ENCODE measurements around the gene TREML4. TPM values are rescaled to one million over a fixed set of nuclear protein-coding genes. Genes with fewer than 3 reads are reported as not detected.

Gene TREML4
- polyA plus RNA-seq, 2 of the 4 experiments (the other 2 are of a cell fraction) = not detected

- no peaks in the 10 kb centered on the region for H3K4me1 ChIP-seq
- CTCF ChIA-PET = no interaction called here
- no peak overlapping the region for H3K4me3 ChIP-seq
- POLR2A ChIA-PET = no interaction called here
- no peak overlapping the region for H3K4me2 ChIP-seq
- ATAC-seq (no peak), FAIRE-seq (no peak), DNase-seq (ENCODE audit: low read depth in 1 of 2, low spot score in 1 of 2) (no peak)
- no peaks in the 10 kb centered on the region for H3K9me3 ChIP-seq
- 35% methylated on average over 3 of the region's 3 CpGs for WGBS (ENCODE audit: missing lambda C conversion rate)
- no peak overlapping the region for H3K27ac ChIP-seq
- TF ChIP-seq RCOR1 (IDR thresholded peaks at IDR 0.05; ENCODE audit: low read depth, low read length) (no peak), RFX5 (IDR thresholded peaks at IDR 0.05) (no peak), CHD2 (IDR thresholded peaks at IDR 0.05; ENCODE audit: low read length, partially characterized antibody) (no peak), EHF (CRISPR knock-in tag; IDR thresholded peaks at IDR 0.05) (no peak)
Observed at GRCh38 chr6:41283600-41283999, 55.5 kb downstream of the TREML4 start.

- FAIRE-seq (no peak), DNase-seq (ENCODE audit: low read depth in 1 of 2, low spot score in 1 of 2) (no peak), ATAC-seq (no peak)
- TF ChIP-seq FOXS1 (CRISPR knock-in tag; IDR thresholded peaks at IDR 0.05) (no peak), ZFP36 (IDR thresholded peaks at IDR 0.05; ENCODE audit: borderline replicate concordance, partially characterized antibody) (no peak), CHD2 (IDR thresholded peaks at IDR 0.05; ENCODE audit: low read length, partially characterized antibody) (no peak), MYC (IDR thresholded peaks at IDR 0.05; ENCODE audit: borderline replicate concordance, low read length) (no peak), HOXB5 (CRISPR knock-in tag; IDR thresholded peaks at IDR 0.05) (no peak), TP53 (CRISPR knock-in tag; IDR thresholded peaks at IDR 0.05) (no peak), ZC3H11A (IDR thresholded peaks at IDR 0.05) (no peak), RAD21 (conservative IDR thresholded peaks at IDR 0.05 in 1 of 2, IDR thresholded peaks at IDR 0.05 in 1 of 2) (no peak), NR3C1 (IDR thresholded peaks at IDR 0.05) (no peak), EP300 (IDR thresholded peaks at IDR 0.05) (no peak), HES2 (IDR thresholded peaks at IDR 0.05) (no peak)
- Histone ChIP-seq H3K4me3 (no peak overlapping the region), H3K9me3 (no peaks in the 10 kb centered on the region), H3K4me1 (no peaks in the 10 kb centered on the region), H3K27ac (no peak overlapping the region), H3K4me2 (no peak overlapping the region)
- 43% methylated on average over 1 of the region's 1 CpG for WGBS (ENCODE audit: missing lambda C conversion rate)
- CTCF ChIA-PET = no interaction called here
- POLR2A ChIA-PET = no interaction called here
Observed at GRCh38 chr6:41284726-41285125, 56.6 kb downstream of the TREML4 start.

GRCh38 chr6:41286544-41287346 is 58.6 kb downstream of the TREML4 start, which contains the start of gene TREM1:
Gene TREM1 (minus strand): TSS chr6:41286682. CDS start chr6:41286655, 27 bp downstream.
- 30% methylated on average over 8 of the region's 8 CpGs for WGBS (ENCODE audit: missing lambda C conversion rate)
- Histone ChIP-seq H3K9me3 (no peaks in the 10 kb centered on the region), H3K27ac (no peak within 1 kb of the TSS), H3K4me3 (no peak within 1 kb of the TSS), H3K4me2 (no peak within 1 kb of the TSS), H3K4me1 (no peaks in the 10 kb centered on the region)
- ChIA-PET POLR2A (no interaction called here), CTCF (interaction anchor here (1.5 kb wide), 1 partner anchor 8 kb away, joined by 3 read pairs; no protein-coding TSS in a partner anchor)
- no peak for FAIRE-seq
- TF ChIP-seq ZSCAN20 (CRISPR knock-in tag; IDR thresholded peaks at IDR 0.05) (no peak), POLR2A (IDR thresholded peaks at IDR 0.05; ENCODE audit: low read length) (no peak), CBX8 (IDR thresholded peaks at IDR 0.05) (no peak), HEYL (CRISPR knock-in tag; IDR thresholded peaks at IDR 0.05) (no peak), EHMT2 (IDR thresholded peaks at IDR 0.05; ENCODE audit: low read depth) (no peak), RFX5 (IDR thresholded peaks at IDR 0.05) (no peak), USF2 (IDR thresholded peaks at IDR 0.05) (no peak), SREBF2 (IDR thresholded peaks at IDR 0.05) (no peak), NPAS2 (CRISPR knock-in tag; IDR thresholded peaks at IDR 0.05; ENCODE audit: borderline replicate concordance) (no peak), PHF8 (IDR thresholded peaks at IDR 0.05; ENCODE audit: borderline replicate concordance, low read depth) (no peak), MAZ (IDR thresholded peaks at IDR 0.05; ENCODE audit: borderline replicate concordance, low read depth, low read length) (no peak), BCL3 (IDR thresholded peaks at IDR 0.05) (no peak), EHF (CRISPR knock-in tag; IDR thresholded peaks at IDR 0.05) (no peak), NR3C1 (IDR thresholded peaks at IDR 0.05) (no peak), EP300 (IDR thresholded peaks at IDR 0.05) (no peak), MAX (IDR thresholded peaks at IDR 0.05) (no peak), ZC3H11A (IDR thresholded peaks at IDR 0.05) (no peak), CBX2 (IDR thresholded peaks at IDR 0.05; ENCODE audit: borderline replicate concordance, low read depth) (no peak)
- DNase-seq (ENCODE audit: low read depth in 1 of 2, low spot score in 1 of 2) = peak in 1 of 2 experiments; percentile 13
- peak in 1 of 2 experiments; percentile 65; a peak in 1 of 6 replicates for ATAC-seq
